BLaER1 treated with 17β-estradiol and CSF1 and Interleukin-3, amounts not matched to agents 10 nM and 100 nM (cell line): ENCODE measurements around the gene PTGES3.

Experiments
- H3K27ac ChIP-seq, 11 experiments: shearing (Covaris generic); formaldehyde crosslinking; 2 replicates each; pipeline ENCODE4 v1.8.1; 2022
- H3K27me3 ChIP-seq, 11 experiments: shearing (Covaris generic); formaldehyde crosslinking; 2 replicates each; pipeline ENCODE4 v1.8.1; 2022
- H3K36me3 ChIP-seq, 11 experiments: shearing (Covaris generic); formaldehyde crosslinking; 2 replicates each; pipeline ENCODE4 v1.8.1; 2022
- H3K4me1 ChIP-seq, 10 experiments: shearing (Covaris generic); formaldehyde crosslinking; 2 replicates each; pipeline ENCODE4 v1.8.1; 2022
- H3K4me2 ChIP-seq, 11 experiments: shearing (Covaris generic); formaldehyde crosslinking; 2 replicates each; pipeline ENCODE4 v1.8.1; 2022
- H3K4me3 ChIP-seq, 10 experiments: shearing (Covaris generic); formaldehyde crosslinking; 2 replicates each; pipeline ENCODE4 v1.8.1; 2022
- H3K9ac ChIP-seq, 11 experiments: shearing (Covaris generic); formaldehyde crosslinking; 2 replicates each; pipeline ENCODE4 v1.8.1; 2022
- H3K9me3 ChIP-seq, 11 experiments: shearing (Covaris generic); formaldehyde crosslinking; replicated peaks in 1 of 11; 2 replicates each; pipeline ENCODE4 v1.8.1; 2022
- H4K20me1 ChIP-seq, 11 experiments: shearing (Covaris generic); formaldehyde crosslinking; 2 replicates each; pipeline ENCODE4 v1.8.1; 2022
- Cebpa-rat ChIP-seq, 11 experiments: shearing (Covaris generic); IDR thresholded peaks; 2 replicates each; pipeline ENCODE4 v1.8.1; 2022

The PTGES3 gene

GRCh38 chr12:56616244-56616643 is 71.8 kb downstream of the PTGES3 start:
- Histone ChIP-seq H3K4me2 (peak overlapping the region in 6 of 11 experiments; percentile 4 to 34 (median 16); a peak in 4 of 22 replicates), H3K27me3 (no peaks in the 10 kb centered on the region), H3K4me3 (no peak overlapping the region), H4K20me1 (peaks cover 70 to 99% (median 87%) of the 10 kb centered on the region in 11 experiments), H3K36me3 (peaks cover 90 to 100% (median 100%) of the 10 kb centered on the region in 11 experiments), H3K9me3 (no peaks in the 10 kb centered on the region), H3K27ac (peak overlapping the region in 1 of 11 experiments; percentile 6; a peak in 1 of 22 replicates), H3K9ac (no peak overlapping the region), H3K4me1 (peaks cover 0 to 37% (median 29%) of the 10 kb centered on the region in 10 experiments; a peak in 14 of 20 replicates)
- no peak for TF ChIP-seq Cebpa-rat (IDR thresholded peaks at IDR 0.05)

- H3K36me3 ChIP-seq: peaks cover 90 to 100% (median 100%) of the 10 kb centered on the region in 11 experiments
- no peaks in the 10 kb centered on the region for H3K9me3 ChIP-seq
- no peaks in the 10 kb centered on the region for H3K27me3 ChIP-seq
- peaks cover 0 to 35% (median 29%) of the 10 kb centered on the region in 10 experiments; a peak in 14 of 20 replicates for H3K4me1 ChIP-seq
- no peak overlapping the region for H3K9ac ChIP-seq
- peaks cover 54 to 98% (median 81%) of the 10 kb centered on the region in 11 experiments for H4K20me1 ChIP-seq
- no peak for TF ChIP-seq Cebpa-rat (IDR thresholded peaks at IDR 0.05)
- no peak overlapping the region for H3K4me2 ChIP-seq
- H3K27ac ChIP-seq: no peak overlapping the region
- H3K4me3 ChIP-seq: no peak overlapping the region
Measured at GRCh38 chr12:56614627-56615026, 73.5 kb downstream of the PTGES3 start.
